HepG2 (cell line): Measurements from ENCODE around the gene F8. TPM values are rescaled to one million over a fixed set of nuclear protein-coding genes. Genes with fewer than 3 reads are reported as not detected.

ENCODE experiments used
- ATAC-seq: fragments of 200-7000 bp; cut with Tn5 transposase; 3 replicates; pipeline ENCODE4 v1.9.1; 2020; ENCODE audit warnings: mild to moderate bottlenecking, moderate library complexity
- BruUV-seq: library from RNA; stranded (reverse); fragments of 400-500 nt; replicated peaks from 2 replicates; lab custom pipeline; 2021; lab: Mats Ljungman, UMichigan
- CTCF ChIA-PET: fragments of 300-600 bp; formaldehyde crosslinking; extraction: SDS; loops from one replicate; lab custom pipeline; 2021; ENCODE audit warnings: low total read pairs, inconsistent platforms, low intra/inter-chr PET ratio; lab: Yijun Ruan, JAX
- POLR2A ChIA-PET: fragments of 350-600 bp; sonication (Branson Sonifier 250); formaldehyde crosslinking; loops from one replicate; lab custom pipeline; 2020; ENCODE audit warnings: antibody characterized with exemption, inconsistent platforms; lab: Yijun Ruan, JAX
- DNase-seq: peaks from one replicate; pipeline ENCODE4 v3.0.0-alpha.2; 2015; ENCODE audit warnings: low spot score
- FAIRE-seq: peaks from 3 replicates; lab custom pipeline; 2011; peaks lifted over from hg19 to GRCh38; lab: Jason Lieb, UNC
- H2AFZ ChIP-seq: one replicate; pipeline ENCODE4 v1.6.1; 2011; ENCODE audit warnings: low read length, inconsistent platforms
- H3K27ac ChIP-seq: fragments of 300-600 bp; 3 replicates; pipeline ENCODE4 v1.8.0; 2011; ENCODE audit warnings: mixed run types, mild to moderate bottlenecking, mixed read lengths, low read length, inconsistent platforms; ENCODE audit not compliant: insufficient read depth; ENCODE audit errors: extremely low read length
- H3K27me3 ChIP-seq, 2 experiments: fragments of 200-600 bp in 1 of 2; 2 replicates in 1 of 2; 3 replicates in 1 of 2; pipeline versions ENCODE4 v1.6.0 to v1.8.0; 2011; ENCODE audit warnings: low read length in 2 of 2, mild to moderate bottlenecking in 2 of 2, moderate library complexity in 2 of 2, inconsistent platforms in 1 of 2; ENCODE audit not compliant: insufficient read depth in 2 of 2, control insufficient read depth in 1 of 2
- H3K36me3 ChIP-seq, 2 experiments: fragments of 200-600 bp in 1 of 2; replicated peaks in 1 of 2; 2 replicates in 1 of 2; 3 replicates in 1 of 2; pipeline versions ENCODE4 v1.5.1 to v1.8.0; 2011; ENCODE audit warnings: low read length in 2 of 2, inconsistent platforms in 1 of 2; ENCODE audit not compliant: insufficient read depth in 2 of 2, control insufficient read depth in 1 of 2
- H3K4me1 ChIP-seq: 2 replicates; pipeline ENCODE4 v1.5.1; 2012; ENCODE audit warnings: low read length, inconsistent platforms; ENCODE audit not compliant: insufficient read depth
- H3K4me2 ChIP-seq: 2 replicates; pipeline ENCODE4 v1.6.0; 2011; ENCODE audit warnings: low read depth, low read length, inconsistent platforms
- H3K4me3 ChIP-seq, 3 experiments: fragments of 200-600 bp in 1 of 3; sonication (generic), shearing (Covaris generic) in 1 of 3; replicated peaks in 1 of 3; 2 replicates each; pipeline ENCODE4 v1.5.1; 2011 to 2016; ENCODE audit warnings: low read length in 3 of 3, inconsistent platforms in 2 of 3, low read depth in 2 of 3, mild to moderate bottlenecking in 2 of 3, control low read depth in 1 of 3, mixed read lengths in 1 of 3; ENCODE audit not compliant: insufficient read depth in 1 of 3
- H3K79me2 ChIP-seq: one replicate; pipeline ENCODE4 v1.6.1; 2011; ENCODE audit warnings: low read length, inconsistent platforms; ENCODE audit not compliant: insufficient read depth
- H3K9ac ChIP-seq: 2 replicates; pipeline ENCODE4 v1.6.0; 2011; ENCODE audit warnings: mild to moderate bottlenecking, low read depth, low read length, inconsistent platforms; ENCODE audit not compliant: insufficient read depth
- H3K9me3 ChIP-seq: 2 replicates; pipeline ENCODE4 v1.5.1; 2012; ENCODE audit warnings: mild to moderate bottlenecking, low read length
- H4K20me1 ChIP-seq: 2 replicates; pipeline ENCODE4 v1.6.0; 2011; ENCODE audit warnings: inconsistent platforms, mild to moderate bottlenecking, low read length, moderate library complexity; ENCODE audit not compliant: insufficient read depth
- ARNTL ChIP-seq: sonication (generic); formaldehyde crosslinking; IDR thresholded peaks from 2 replicates; pipeline ENCODE4 v1.4.0; 2020; ENCODE audit warnings: mild to moderate bottlenecking, missing genetic modification reagents
- ATM ChIP-seq: fragments of 450-650 bp; IDR thresholded peaks from 2 replicates; pipeline ENCODE4 v1.7.1; 2017; ENCODE audit warnings: mild to moderate bottlenecking, borderline replicate concordance
- BORCS8-MEF2B ChIP-seq: sonication (generic); formaldehyde crosslinking; IDR thresholded peaks from 2 replicates; pipeline ENCODE4 v1.8.0; 2022; ENCODE audit warnings: mild to moderate bottlenecking, missing genetic modification reagents
- MAZ ChIP-seq, 2 experiments: sonication (generic) in 1 of 2; formaldehyde crosslinking in 1 of 2; IDR thresholded peaks; 2 replicates each; pipeline versions ENCODE4 v1.5.0 to v1.6.1; 2012 to 2020; ENCODE audit warnings: low read depth in 2 of 2, mild to moderate bottlenecking in 2 of 2, borderline replicate concordance in 1 of 2, improper control_type of control experiment in 1 of 2, low read length in 1 of 2, missing genetic modification reagents in 1 of 2, moderate library complexity in 1 of 2
- SMARCC2 ChIP-seq: fragments of 450-650 bp; IDR thresholded peaks from 2 replicates; pipeline ENCODE4 v1.6.1; 2017; ENCODE audit warnings: antibody characterized with exemption, mild to moderate bottlenecking
- YEATS2 ChIP-seq: sonication (generic); formaldehyde crosslinking; IDR thresholded peaks from 2 replicates; pipeline ENCODE4 v1.4.0; 2020; ENCODE audit warnings: missing genetic modification reagents, borderline replicate concordance
- ZBTB1 ChIP-seq: sonication (generic); formaldehyde crosslinking; IDR thresholded peaks from 2 replicates; pipeline ENCODE4 v1.4.0; 2020; ENCODE audit warnings: missing genetic modification reagents, borderline replicate concordance
- ZNF333 ChIP-seq: sonication (generic); formaldehyde crosslinking; IDR thresholded peaks from 2 replicates; pipeline ENCODE4 v1.4.0; 2020; ENCODE audit warnings: mild to moderate bottlenecking, missing genetic modification reagents, borderline replicate concordance
- ZNF335 ChIP-seq: sonication (generic); formaldehyde crosslinking; IDR thresholded peaks from 2 replicates; pipeline ENCODE4 v1.4.0; 2020; ENCODE audit warnings: missing genetic modification reagents
- ZNF563 ChIP-seq: sonication (generic); formaldehyde crosslinking; IDR thresholded peaks from 2 replicates; pipeline ENCODE4 v1.8.0; 2022; ENCODE audit warnings: mild to moderate bottlenecking, moderate library complexity, missing genetic modification reagents
- WGBS: methylation state at CpG from one replicate; pipeline ENCODE4 v1.1.6; 2017; ENCODE audit warnings: low lambda C conversion rate; 5-methylcytosine and 5-hydroxymethylcytosine counted together
- in situ Hi-C: cut with HindIII; loops from 2 replicates; pipeline ENCODE4 v1.10.0; 2017; ENCODE audit warnings: low pct_unique_long_range_greater_than_20kb; ENCODE audit not compliant: extremely low pct_ligation_motif_present
- intact Hi-C: fragments of 100-400 bp; cut with micrococcal nuclease; formaldehyde crosslinking; loops from one replicate; pipeline ENCODE4 v1.10.0; 2022; ENCODE audit not compliant: unreplicated experiment
- polyA plus RNA-seq, 8 experiments: library from polyadenylated mRNA; depleted of rRNA in 3 of 8; stranded (reverse) in 7 of 8; unstranded in 1 of 8; fragments of >200 nt; fragmentation: Illumina TruSeq in 4 of 8; extraction: Trizol in 4 of 8; gene quantifications; 2 replicates each; pipeline versions ENCODE4 v1.2.1 to v1.2.3, GENCODE V29; 2011 to 2016; ENCODE audit warnings: low read depth in 4 of 8, missing spikeins in 1 of 8, mixed read lengths in 1 of 8; ENCODE audit not compliant: insufficient read depth in 1 of 8
- total RNA-seq, 5 experiments: library from RNA; depleted of rRNA; stranded (reverse); fragments of >200 nt; fragmentation: Illumina TruSeq; extraction: Trizol; gene quantifications; 2 replicates each; pipeline ENCODE4 v1.2.3, GENCODE V29; 2016; ENCODE audit warnings: low read depth in 1 of 5
- TF ChIP-seq, protein P1 (sequence below): sonication (generic); formaldehyde crosslinking; conservative IDR thresholded peaks from 2 replicates; pipeline ENCODE4 v1.5.0; 2020; ENCODE audit warnings: missing genetic modification reagents

Gene F8
- total and polyA plus RNA-seq, 2 of the 13 experiments (the other 11 are each of a cell fraction or from before 2014, with no cell fraction given), result 0.29 to 0.61 TPM

DNA sequence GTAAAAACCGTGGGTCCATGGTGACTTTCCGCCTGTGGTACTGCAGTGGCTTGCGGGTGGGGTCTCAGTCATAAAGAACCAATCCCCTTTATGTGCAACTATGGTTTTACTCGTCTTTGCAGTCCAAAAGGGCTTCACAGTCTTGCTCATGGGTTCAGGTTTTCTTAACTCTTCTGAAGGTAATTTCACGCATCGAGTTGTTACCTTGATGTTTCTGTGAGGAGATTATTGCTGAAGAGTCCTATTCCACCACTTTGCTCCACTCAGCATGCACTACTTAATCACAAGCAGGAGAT, 41.5 kb downstream of the F8 start:
- ChIA-PET POLR2A (no interaction called here), CTCF (interaction anchor here (0.9 to 2.1 kb wide), 2 partner anchors 76 to 105 kb away, joined by 5 to 21 read pairs; no protein-coding TSS in a partner anchor)
- Histone ChIP-seq H2AFZ (peak overlapping the region; percentile 60), H3K27ac (no peak overlapping the region), H3K4me3 (peak overlapping the region; percentile 54 to 64 (median 55)), H3K4me1 (peaks cover 14% of the 10 kb centered on the region), H3K9ac (peak overlapping the region; percentile 29; the same call in 1 of the 2 replicates), H3K36me3 (no peaks in the 10 kb centered on the region), H3K27me3 (no peaks in the 10 kb centered on the region), H4K20me1 (no peaks in the 10 kb centered on the region), H3K79me2 (no peaks in the 10 kb centered on the region), H3K9me3 (no peaks in the 10 kb centered on the region), H3K4me2 (peak overlapping the region; percentile 84)
- no peak for DNase-seq
- TF ChIP-seq ATM, result no peak
- TF ChIP-seq ZNF335, result no peak
- TF ChIP-seq, protein P1, sequence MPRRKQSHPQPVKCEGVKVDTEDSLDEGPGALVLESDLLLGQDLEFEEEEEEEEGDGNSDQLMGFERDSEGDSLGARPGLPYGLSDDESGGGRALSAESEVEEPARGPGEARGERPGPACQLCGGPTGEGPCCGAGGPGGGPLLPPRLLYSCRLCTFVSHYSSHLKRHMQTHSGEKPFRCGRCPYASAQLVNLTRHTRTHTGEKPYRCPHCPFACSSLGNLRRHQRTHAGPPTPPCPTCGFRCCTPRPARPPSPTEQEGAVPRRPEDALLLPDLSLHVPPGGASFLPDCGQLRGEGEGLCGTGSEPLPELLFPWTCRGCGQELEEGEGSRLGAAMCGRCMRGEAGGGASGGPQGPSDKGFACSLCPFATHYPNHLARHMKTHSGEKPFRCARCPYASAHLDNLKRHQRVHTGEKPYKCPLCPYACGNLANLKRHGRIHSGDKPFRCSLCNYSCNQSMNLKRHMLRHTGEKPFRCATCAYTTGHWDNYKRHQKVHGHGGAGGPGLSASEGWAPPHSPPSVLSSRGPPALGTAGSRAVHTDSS (CRISPR knock-in tag), result no peak
- TF ChIP-seq ZNF563 (CRISPR knock-in tag), result no peak
- no peak for TF ChIP-seq YEATS2
- no peak for TF ChIP-seq SMARCC2
- TF ChIP-seq MAZ (IDR thresholded peaks at IDR 0.05; ENCODE audit: borderline replicate concordance, low read depth, low read length), result no peak
- no peak for TF ChIP-seq MAZ (CRISPR knock-in tag; IDR thresholded peaks at IDR 0.05; ENCODE audit: low read depth)
- no peak for TF ChIP-seq ARNTL (CRISPR knock-in tag)
- no peak for TF ChIP-seq ZNF333
- TF ChIP-seq BORCS8-MEF2B (CRISPR knock-in tag), result no peak
- no peak for TF ChIP-seq ZBTB1 (CRISPR knock-in tag)
- no peak for FAIRE-seq
- no TSS peak for BruUV-seq
- intact Hi-C loops (loop anchor here (1.0 to 2.0 kb wide), 2 partner anchors 76 to 168 kb away; no protein-coding TSS in a partner anchor), in situ Hi-C loops (loop anchor here (10.0 kb wide), 2 partner anchors 74 to 104 kb away; no protein-coding TSS in a partner anchor)
- peak; percentile 50 for ATAC-seq
- WGBS, result 3% methylated on average over 4 of the region's 6 CpGs
